H1 (cell line): ENCODE results near the gene MRGPRX4. TPM values are rescaled to one million over a fixed set of nuclear protein-coding genes. Genes with fewer than 3 reads are reported as not detected.
A peak's percentile ranks its signal among the peaks of the same experiment; 100 is the strongest.

Experiments used
- CTCF ChIA-PET: fragments of 300-600 bp; sonication (Branson Sonifier 250); formaldehyde crosslinking; loops from one replicate; lab custom pipeline; 2021; ENCODE audit not compliant: partially characterized antibody; lab: Charles Lee
- POLR2A ChIA-PET: fragments of 300-600 bp; sonication (Branson Sonifier 250); formaldehyde crosslinking; loops from one replicate; lab custom pipeline; 2021; ENCODE audit warnings: inconsistent platforms; ENCODE audit not compliant: partially characterized antibody; lab: Charles Lee
- DNase-seq, 2 experiments: peaks; one replicate each; pipeline versions ENCODE4 v3.0.0 to v3.0.0-alpha.2; 2010 to 2022; ENCODE audit warnings: low spot score in 2 of 2, low read depth in 1 of 2, mixed read lengths in 1 of 2
- FAIRE-seq: peaks from 2 replicates; lab custom pipeline; 2011; peaks lifted over from hg19 to GRCh38; lab: Jason Lieb, UNC
- H2AFZ ChIP-seq: 2 replicates; pipeline ENCODE4 v1.8.1; 2012; ENCODE audit warnings: low read length, inconsistent platforms
- H2AK5ac ChIP-seq: 2 replicates; pipeline ENCODE4 v1.6.1; 2013; ENCODE audit warnings: low read depth, low read length
- H2BK120ac ChIP-seq: replicated peaks from 2 replicates; pipeline ENCODE3; 2013; ENCODE audit warnings: low read depth, low read length, inconsistent platforms
- H2BK12ac ChIP-seq: 2 replicates; pipeline ENCODE4 v1.6.1; 2013; ENCODE audit warnings: low read depth, low read length
- H2BK15ac ChIP-seq: 2 replicates; pipeline ENCODE4 v1.6.1; 2013; ENCODE audit warnings: low read length
- H2BK20ac ChIP-seq: 2 replicates; pipeline ENCODE4 v1.6.1; 2013; ENCODE audit warnings: low read length
- H2BK5ac ChIP-seq: 2 replicates; pipeline ENCODE4 v1.6.1; 2013; ENCODE audit warnings: low read depth, low read length
- H3K14ac ChIP-seq: 2 replicates; pipeline ENCODE4 v1.6.1; 2013; ENCODE audit warnings: inconsistent platforms; ENCODE audit not compliant: insufficient read length
- H3K18ac ChIP-seq: 2 replicates; pipeline ENCODE4 v1.6.1; 2013; ENCODE audit warnings: low read length; ENCODE audit errors: extremely low read depth
- H3K23ac ChIP-seq: 2 replicates; pipeline ENCODE4 v1.6.1; 2013; ENCODE audit warnings: inconsistent platforms; ENCODE audit not compliant: insufficient read length
- H3K23me2 ChIP-seq: 2 replicates; pipeline ENCODE4 v1.6.1; 2013; ENCODE audit warnings: low read depth, low read length
- H3K27ac ChIP-seq: 2 replicates; pipeline ENCODE4 v1.6.1; 2011; ENCODE audit warnings: low read depth, low read length, inconsistent platforms
- H3K27me3 ChIP-seq, 4 experiments: replicated peaks in 1 of 4; 1 replicate in 1 of 4; 2 replicates in 3 of 4; pipeline versions ENCODE4 v1.6.1 to v1.8.1; 2011 to 2013; ENCODE audit warnings: low read length in 3 of 4, mild to moderate bottlenecking in 3 of 4, inconsistent platforms in 2 of 4, mixed read lengths in 2 of 4, moderate library complexity in 1 of 4; ENCODE audit not compliant: control insufficient read depth in 3 of 4, insufficient read depth in 3 of 4; ENCODE audit errors: extremely low read depth in 1 of 4
- H3K36me3 ChIP-seq, 4 experiments: 2 replicates each; pipeline versions ENCODE4 v1.6.1 to v1.8.1; 2011 to 2013; ENCODE audit warnings: mild to moderate bottlenecking in 4 of 4, low read length in 3 of 4, moderate library complexity in 2 of 4, control low read depth in 1 of 4, inconsistent platforms in 1 of 4; ENCODE audit not compliant: insufficient read depth in 4 of 4, control insufficient read depth in 2 of 4
- H3K4ac ChIP-seq: replicated peaks from 2 replicates; pipeline ENCODE3; 2013; ENCODE audit warnings: low read length, low read depth, mixed read lengths, inconsistent platforms; ENCODE audit not compliant: insufficient read length
- H3K4me1 ChIP-seq, 4 experiments: replicated peaks in 1 of 4; 1 replicate in 1 of 4; 2 replicates in 3 of 4; pipeline versions ENCODE4 v1.6.1 to v1.8.1; 2011 to 2013; ENCODE audit warnings: low read length in 3 of 4, inconsistent platforms in 2 of 4, mixed read lengths in 1 of 4; ENCODE audit not compliant: insufficient read depth in 4 of 4, control insufficient read depth in 3 of 4
- H3K4me2 ChIP-seq, 2 experiments: 2 replicates each; pipeline versions ENCODE4 v1.6.1 to v1.8.1; 2011 to 2013; ENCODE audit warnings: low read depth in 2 of 2, low read length in 2 of 2, control low read depth in 1 of 2, inconsistent platforms in 1 of 2, mild to moderate bottlenecking in 1 of 2; ENCODE audit not compliant: insufficient read depth in 1 of 2
- H3K4me3 ChIP-seq, 4 experiments: fragments of 200-600, 300-600 bp in 1 of 4; sonication (generic), shearing (Covaris generic), sonication (Bioruptor Twin) in 1 of 4; 2 replicates each; pipeline versions ENCODE4 v1.5.1 to v1.8.1; 2011 to 2016; ENCODE audit warnings: low read length in 4 of 4, low read depth in 3 of 4, control low read depth in 2 of 4, inconsistent platforms in 2 of 4, mild to moderate bottlenecking in 2 of 4, mixed read lengths in 1 of 4, moderate library complexity in 1 of 4; ENCODE audit not compliant: insufficient read depth in 2 of 4; ENCODE audit errors: extremely low read depth in 1 of 4
- H3K56ac ChIP-seq: replicated peaks from 2 replicates; pipeline ENCODE3; 2013; ENCODE audit warnings: low read depth, mild to moderate bottlenecking, mixed read lengths, low read length, inconsistent platforms; ENCODE audit not compliant: insufficient read length
- H3K79me1 ChIP-seq: 2 replicates; pipeline ENCODE4 v1.6.1; 2013; ENCODE audit warnings: low read depth, low read length, control low read depth
- H3K79me2 ChIP-seq, 2 experiments: 2 replicates each; pipeline versions ENCODE4 v1.6.1 to v1.8.1; 2012 to 2013; ENCODE audit warnings: low read length in 2 of 2, mild to moderate bottlenecking in 2 of 2, inconsistent platforms in 1 of 2; ENCODE audit not compliant: insufficient read depth in 2 of 2, control insufficient read depth in 1 of 2
- H3K9ac ChIP-seq, 4 experiments: replicated peaks in 1 of 4; 1 replicate in 1 of 4; 2 replicates in 3 of 4; pipeline versions ENCODE4 v1.6.1 to v1.8.1; 2011 to 2013; ENCODE audit warnings: low read depth in 3 of 4, low read length in 3 of 4, control low read depth in 2 of 4, mild to moderate bottlenecking in 2 of 4, moderate library complexity in 2 of 4, inconsistent platforms in 1 of 4; ENCODE audit errors: extremely low read depth in 1 of 4
- H3K9me3 ChIP-seq, 2 experiments: 2 replicates each; pipeline versions ENCODE4 v1.6.1 to v1.8.1; 2012 to 2013; ENCODE audit warnings: mild to moderate bottlenecking in 2 of 2, moderate library complexity in 2 of 2, control low read depth in 1 of 2, inconsistent platforms in 1 of 2, low read depth in 1 of 2, low read length in 1 of 2, mixed read lengths in 1 of 2; ENCODE audit not compliant: insufficient read depth in 2 of 2
- H4K20me1 ChIP-seq, 2 experiments: replicated peaks in 1 of 2; 2 replicates each; pipeline versions ENCODE3 to v1.8.1; 2011 to 2013; ENCODE audit warnings: inconsistent platforms in 2 of 2, low read length in 2 of 2, mild to moderate bottlenecking in 1 of 2; ENCODE audit not compliant: insufficient read depth in 2 of 2, control insufficient read depth in 1 of 2
- H4K5ac ChIP-seq: 2 replicates; pipeline ENCODE4 v1.6.1; 2013; ENCODE audit warnings: low read length, low read depth, mixed read lengths, inconsistent platforms; ENCODE audit not compliant: insufficient read length
- H4K8ac ChIP-seq: 2 replicates; pipeline ENCODE4 v1.8.0; 2013; ENCODE audit warnings: mild to moderate bottlenecking, moderate library complexity, low read length, inconsistent platforms; ENCODE audit not compliant: insufficient read depth; ENCODE audit errors: extremely low read depth
- H4K91ac ChIP-seq: replicated peaks from 2 replicates; pipeline ENCODE3; 2013; ENCODE audit warnings: low read length, mixed read lengths, inconsistent platforms; ENCODE audit not compliant: insufficient read length
- ASH2L ChIP-seq: fragments of 200-600, 300-600 bp; sonication (generic); IDR thresholded peaks from one replicate; pipeline ENCODE4 v1.7.1; 2017; ENCODE audit warnings: low read length
- ATF3 ChIP-seq: IDR thresholded peaks from 2 replicates; pipeline ENCODE4 v1.6.1; 2011; ENCODE audit warnings: low read depth, mild to moderate bottlenecking, low read length; ENCODE audit not compliant: insufficient read depth
- CEBPB ChIP-seq: IDR thresholded peaks from 2 replicates; pipeline ENCODE4 v1.6.1; 2012; ENCODE audit warnings: low read depth, low read length
- E2F6 ChIP-seq: IDR thresholded peaks from 2 replicates; pipeline ENCODE4 v1.6.1; 2012; ENCODE audit warnings: inconsistent platforms
- GTF2F1 ChIP-seq: IDR thresholded peaks from 2 replicates; pipeline ENCODE4 v1.6.1; 2012; ENCODE audit warnings: low read depth, low read length, improper control_type of control experiment, borderline replicate concordance
- HDAC2 ChIP-seq, 2 experiments: fragments of 300-600 bp in 1 of 2; sonication (generic) in 1 of 2; IDR thresholded peaks; 2 replicates each; pipeline ENCODE4 v1.6.1; 2011 to 2012; ENCODE audit warnings: low read depth in 2 of 2, low read length in 2 of 2, mild to moderate bottlenecking in 2 of 2, moderate library complexity in 2 of 2, borderline replicate concordance in 1 of 2, inconsistent platforms in 1 of 2
- KDM4A ChIP-seq: IDR thresholded peaks from one replicate; pipeline ENCODE4 v1.7.1; 2012; ENCODE audit warnings: low read depth, mild to moderate bottlenecking, moderate library complexity, low read length, inconsistent platforms; ENCODE audit not compliant: severe bottlenecking
- POLR2A ChIP-seq, 2 experiments: IDR thresholded peaks; 1 replicate in 1 of 2; 2 replicates in 1 of 2; pipeline ENCODE4 v1.6.1; 2011; ENCODE audit warnings: low read depth in 2 of 2, low read length in 2 of 2, mild to moderate bottlenecking in 2 of 2; ENCODE audit errors: control extremely low read depth in 1 of 2
- POU5F1 ChIP-seq: IDR thresholded peaks from 2 replicates; pipeline ENCODE4 v1.6.1; 2011; ENCODE audit warnings: low read depth, mild to moderate bottlenecking, low read length, moderate library complexity
- RAD21 ChIP-seq, 2 experiments: IDR thresholded peaks in 1 of 2; conservative IDR thresholded peaks in 1 of 2; 2 replicates each; pipeline ENCODE4 v1.6.1; 2011; ENCODE audit warnings: low read depth in 2 of 2, low read length in 2 of 2, improper control_type of control experiment in 1 of 2, inconsistent platforms in 1 of 2, mild to moderate bottlenecking in 1 of 2, moderate library complexity in 1 of 2
- SP1 ChIP-seq: IDR thresholded peaks from 2 replicates; pipeline ENCODE4 v1.6.1; 2011; ENCODE audit warnings: low read depth, low read length
- TAF7 ChIP-seq: optimal IDR thresholded peaks from 2 replicates; pipeline ENCODE3; 2011; ENCODE audit warnings: low read depth, mild to moderate bottlenecking, inconsistent platforms, low read length, moderate library complexity, borderline replicate concordance
- WGBS, 2 experiments: shearing (Covaris generic) in 1 of 2; methylation state at CpG; one replicate each; pipeline versions ENCODE4 v1.1.6 to v1.1.7; 2013 to 2015; ENCODE audit warnings: low lambda C conversion rate in 2 of 2, mixed read lengths in 2 of 2, inconsistent platforms in 1 of 2, low coverage in 1 of 2, missing lambda C conversion rate in 1 of 2; ENCODE audit not compliant: insufficient replicate concordance in 2 of 2, insufficient coverage in 1 of 2, insufficient read length in 1 of 2; ENCODE audit errors: extremely low coverage in 1 of 2, missing lambda C conversion rate in 1 of 2; 5-methylcytosine and 5-hydroxymethylcytosine counted together
- polyA plus RNA-seq, 7 experiments: library from polyadenylated mRNA; depleted of rRNA in 3 of 7; stranded (reverse) in 5 of 7; unstranded in 2 of 7; fragments of >200 nt in 5 of 7; fragments of 200-250 nt in 2 of 7; gene quantifications; 1 replicate in 5 of 7; 2 replicates in 1 of 7; 4 replicates in 1 of 7; pipeline versions ENCODE4 v1.2.1 to v1.2.3, GENCODE V29; 2011 to 2013; ENCODE audit warnings: missing spikeins in 2 of 7, mixed read lengths in 2 of 7
- total RNA-seq: library from RNA; stranded (reverse); fragmentation: NEBNext Ultra II Directional; extraction: Animal tissue kit (Norgen Biotek cat#: 25700); gene quantifications from 2 replicates; pipeline ENCODE4 v1.2.1, GENCODE V29; 2021

Gene MRGPRX4
- total and polyA plus RNA-seq, 2 of the 8 experiments (the other 6 are each of a cell fraction or from before 2014, with no cell fraction given): not detected

- H3K4me1 ChIP-seq: no peaks in the 10 kb centered on the region
- no peak overlapping the region for H3K4me3 ChIP-seq
- no peak overlapping the region for H3K56ac ChIP-seq
- no peak overlapping the region for H2BK120ac ChIP-seq
- H3K23me2 ChIP-seq: no peaks in the 10 kb centered on the region
- ChIA-PET CTCF (interaction anchor here (0.6 to 2.7 kb wide), 36 partner anchors 8 to 448 kb away, joined by 3 to 55 read pairs (median 6); partner anchors contain the start of genes MRGPRX4, SAA1 and SAAL1), POLR2A (interaction anchor here (0.5 to 1.2 kb wide), 2 partner anchors 88 to 659 kb away, joined by 3 to 8 read pairs; partner anchors contain the start of gene USH1C)
- no peak overlapping the region for H2BK12ac ChIP-seq
- no peak overlapping the region for H3K14ac ChIP-seq
- H4K20me1 ChIP-seq: no peaks in the 10 kb centered on the region
- H3K79me2 ChIP-seq: no peaks in the 10 kb centered on the region
- H2AFZ ChIP-seq: peak overlapping the region; percentile 83
- H3K36me3 ChIP-seq: no peaks in the 10 kb centered on the region
- H3K9me3 ChIP-seq: no peaks in the 10 kb centered on the region
- H2BK5ac ChIP-seq: no peak overlapping the region
- no peak overlapping the region for H4K5ac ChIP-seq
- H4K91ac ChIP-seq: no peak overlapping the region
- no peak overlapping the region for H3K9ac ChIP-seq
- H3K27me3 ChIP-seq: no peaks in the 10 kb centered on the region
- no peak overlapping the region for H3K23ac ChIP-seq
- no peak overlapping the region for H3K4ac ChIP-seq
- peak in 1 of 2 experiments; percentile 58 for DNase-seq
- no peak overlapping the region for H4K8ac ChIP-seq
- no peak overlapping the region for H3K27ac ChIP-seq
- H3K79me1 ChIP-seq: no peaks in the 10 kb centered on the region
- no peak overlapping the region for H2AK5ac ChIP-seq
- WGBS, 2 experiments: 5% methylated on average over 6 of the region's 6 CpGs; no CpG with 5 or more reads in 1 of the 2 experiments
- FAIRE-seq: peak; percentile 87
- no peak overlapping the region for H3K18ac ChIP-seq
- H2BK15ac ChIP-seq: no peak overlapping the region
- H2BK20ac ChIP-seq: no peak overlapping the region
- peak overlapping the region in 1 of 2 experiments; percentile 64; a peak in 2 of 4 replicates for H3K4me2 ChIP-seq
- TF ChIP-seq GTF2F1: no peak
- no peak for TF ChIP-seq HDAC2 (IDR thresholded peaks at IDR 0.05; ENCODE audit: borderline replicate concordance in 1 of 2, low read depth in 2 of 2, low read length in 2 of 2)
- peak; percentile 90 to 94 for TF ChIP-seq RAD21 (IDR thresholded peaks at IDR 0.05 in 1 of 2, conservative IDR thresholded peaks at IDR 0.05 in 1 of 2; ENCODE audit: low read depth in 2 of 2, low read length in 2 of 2)
- no peak for TF ChIP-seq POU5F1
- no peak for TF ChIP-seq CEBPB
- no peak for TF ChIP-seq SP1
- TF ChIP-seq ATF3: no peak
- TF ChIP-seq E2F6: no peak
- no peak for TF ChIP-seq TAF7
- no peak for TF ChIP-seq ASH2L
- no peak for TF ChIP-seq KDM4A
- no peak for TF ChIP-seq POLR2A (IDR thresholded peaks at IDR 0.05; ENCODE audit: control extremely low read depth in 1 of 2, low read depth in 2 of 2, low read length in 2 of 2)
These were observed 31.1 kb downstream of the MRGPRX4 start for GRCh38 chr11:18203723-18204122.
